NCI-H226 (cell line): Measurements from ENCODE around the gene FCF1.

Experiments
- DNase-seq: peaks from one replicate; pipeline ENCODE4 v3.0.0-alpha.2; 2015

The FCF1 gene

GRCh38 chr14:74771399-74771798, 58.5 kb downstream of the FCF1 start:
- no peak for DNase-seq

DNA sequence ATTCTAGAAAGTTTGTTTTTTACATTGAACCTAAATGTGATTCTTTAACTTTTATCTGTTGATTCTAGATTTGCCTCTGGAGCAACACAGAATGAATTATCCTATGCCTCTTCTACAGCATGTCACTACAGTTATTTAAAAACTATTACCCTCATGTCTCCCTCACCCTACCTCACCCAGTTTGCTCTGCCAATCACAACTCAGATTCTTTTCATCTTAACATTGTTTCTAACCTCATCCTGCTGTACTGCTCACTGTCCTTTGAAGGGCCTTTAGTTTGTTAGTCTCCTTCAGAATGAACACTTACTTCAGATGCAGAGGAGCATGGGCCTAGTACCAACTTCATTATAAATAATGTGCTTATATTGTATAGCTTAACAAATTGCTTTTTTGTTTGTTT, 71.7 kb downstream of the FCF1 start:
- DNase-seq: no peak

DNA sequence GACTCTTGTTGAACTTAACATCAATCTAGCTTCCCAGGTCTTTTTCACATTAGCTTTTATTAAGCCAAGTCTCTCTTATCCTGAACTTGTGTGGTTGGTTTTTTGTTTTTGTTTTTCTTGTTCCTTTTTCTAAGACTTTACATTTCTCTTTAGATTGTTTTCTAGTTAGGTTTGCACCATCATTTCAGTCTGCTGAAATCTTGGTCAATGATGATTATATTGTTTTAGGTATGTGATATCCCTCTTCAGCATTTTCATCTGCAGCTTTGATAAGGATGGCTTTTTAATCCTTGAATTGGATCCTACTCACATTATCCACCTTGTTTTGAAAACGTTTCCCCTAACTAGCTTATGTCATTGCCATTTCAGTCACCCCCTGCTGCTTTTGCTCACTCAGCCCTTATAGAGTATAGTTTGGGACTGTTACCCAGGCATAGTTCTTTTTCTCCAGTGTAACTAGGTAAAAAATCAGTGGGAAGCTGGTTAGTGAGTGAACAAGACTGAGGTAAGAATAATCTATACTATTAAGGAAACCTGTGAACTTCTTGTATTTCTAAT, 72.2 kb downstream of the FCF1 start:
- DNase-seq: no peak

GRCh38 chr14:74786796-74787315, 73.9 kb downstream of the FCF1 start:
- DNase-seq: no peak
